DND-41 (cell line): ENCODE measurements around the gene PIK3R2.
"Not testable (repeated sequence)": the region's sequence is repeated elsewhere in the genome, so short reads cannot be mapped to it uniquely, and the experiment has no call there.

Experiments used
- EZH2 ChIP-seq: IDR thresholded peaks from 3 replicates; pipeline ENCODE4 v1.6.1; 2012; ENCODE audit warnings: borderline replicate concordance, low read depth, mild to moderate bottlenecking, moderate library complexity, low read length, inconsistent platforms; ENCODE audit not compliant: severe bottlenecking
- TF ChIP-seq, protein P1 (sequence below): IDR thresholded peaks from 2 replicates; pipeline ENCODE4 v1.5.1; 2012; ENCODE audit warnings: borderline replicate concordance, low read length, moderate library complexity, mild to moderate bottlenecking; ENCODE audit not compliant: poor library complexity, severe bottlenecking; ENCODE audit errors: extremely low read depth

DNA sequence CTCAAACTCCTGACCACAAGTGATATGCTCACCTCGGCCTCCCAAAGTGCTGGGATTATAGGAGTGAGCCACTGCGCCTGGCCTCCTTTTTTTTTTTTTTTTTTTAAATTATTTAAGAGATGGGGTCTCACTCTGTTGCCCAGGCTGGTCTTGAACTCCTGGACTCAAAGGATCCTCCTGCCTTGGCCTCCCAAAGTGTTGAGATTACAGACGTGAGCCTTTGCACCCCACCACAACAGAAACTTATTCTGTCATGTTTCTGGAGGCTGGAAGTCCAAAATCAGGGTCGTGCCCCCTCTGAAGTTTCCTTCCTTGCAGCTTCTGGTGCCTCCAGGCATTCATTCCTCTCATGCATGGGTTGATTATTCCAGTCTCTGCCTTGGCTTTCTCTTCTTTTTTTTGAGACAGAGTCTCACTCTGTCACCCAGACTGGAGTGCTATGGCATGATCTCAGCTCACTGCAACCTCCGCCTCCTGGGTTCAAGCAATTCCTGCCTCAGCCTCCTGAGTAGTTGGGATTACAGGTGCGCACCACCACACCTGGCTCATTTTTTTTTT is 6.2 kb downstream of the PIK3R2 start:
- TF ChIP-seq, protein P1, sequence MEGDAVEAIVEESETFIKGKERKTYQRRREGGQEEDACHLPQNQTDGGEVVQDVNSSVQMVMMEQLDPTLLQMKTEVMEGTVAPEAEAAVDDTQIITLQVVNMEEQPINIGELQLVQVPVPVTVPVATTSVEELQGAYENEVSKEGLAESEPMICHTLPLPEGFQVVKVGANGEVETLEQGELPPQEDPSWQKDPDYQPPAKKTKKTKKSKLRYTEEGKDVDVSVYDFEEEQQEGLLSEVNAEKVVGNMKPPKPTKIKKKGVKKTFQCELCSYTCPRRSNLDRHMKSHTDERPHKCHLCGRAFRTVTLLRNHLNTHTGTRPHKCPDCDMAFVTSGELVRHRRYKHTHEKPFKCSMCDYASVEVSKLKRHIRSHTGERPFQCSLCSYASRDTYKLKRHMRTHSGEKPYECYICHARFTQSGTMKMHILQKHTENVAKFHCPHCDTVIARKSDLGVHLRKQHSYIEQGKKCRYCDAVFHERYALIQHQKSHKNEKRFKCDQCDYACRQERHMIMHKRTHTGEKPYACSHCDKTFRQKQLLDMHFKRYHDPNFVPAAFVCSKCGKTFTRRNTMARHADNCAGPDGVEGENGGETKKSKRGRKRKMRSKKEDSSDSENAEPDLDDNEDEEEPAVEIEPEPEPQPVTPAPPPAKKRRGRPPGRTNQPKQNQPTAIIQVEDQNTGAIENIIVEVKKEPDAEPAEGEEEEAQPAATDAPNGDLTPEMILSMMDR = not testable (repeated sequence)
- not testable (repeated sequence) for TF ChIP-seq EZH2
